GM19240 (cell line): ENCODE measurements around the gene DIAPH1.
A peak's percentile ranks its signal among the peaks of the same experiment; 100 is the strongest.
"Not testable (repeated sequence)": the region's sequence is repeated elsewhere in the genome, so short reads cannot be mapped to it uniquely, and the experiment has no call there.

ENCODE experiments used
- DNase-seq: peaks from one replicate; pipeline ENCODE4 v3.0.0; 2011; ENCODE audit warnings: low spot score; ENCODE audit not compliant: insufficient read length

DIAPH1 gene

GRCh38 chr5:141613344-141613743 lies 5.5 kb downstream of the DIAPH1 start:
- no peak for DNase-seq

- DNase-seq = no peak
These were observed 7.5 kb downstream of the DIAPH1 start for GRCh38 chr5:141611289-141611688.

- DNase-seq = not testable (repeated sequence)
These were observed 8.9 kb downstream of the DIAPH1 start for GRCh38 chr5:141609921-141610320.

GRCh38 chr5:141609044-141609443 lies 9.8 kb downstream of the DIAPH1 start:
- no peak for DNase-seq

- no peak for DNase-seq
These were observed 10.2 kb downstream of the DIAPH1 start for GRCh38 chr5:141608557-141608956.

GRCh38 chr5:141608046-141608445 lies 10.8 kb downstream of the DIAPH1 start:
- DNase-seq = no peak

GRCh38 chr5:141605523-141606277 lies 13.1 kb downstream of the DIAPH1 start:
- peak; percentile 29 for DNase-seq

- no peak for DNase-seq
These were observed 14.7 kb downstream of the DIAPH1 start for GRCh38 chr5:141603923-141604717.

GRCh38 chr5:141602606-141603005 lies 16.2 kb downstream of the DIAPH1 start:
- DNase-seq = no peak

GRCh38 chr5:141598391-141599345 lies 20.1 kb downstream of the DIAPH1 start:
- no peak for DNase-seq

- DNase-seq = no peak
These were observed 21.0 kb downstream of the DIAPH1 start for GRCh38 chr5:141597814-141598213.

- no peak for DNase-seq
These were observed 21.4 kb downstream of the DIAPH1 start for GRCh38 chr5:141597394-141597793.

- DNase-seq = no peak
These were observed 21.9 kb downstream of the DIAPH1 start for GRCh38 chr5:141596867-141597266.

GRCh38 chr5:141590127-141590526 lies 28.7 kb downstream of the DIAPH1 start:
- DNase-seq = no peak

- no peak for DNase-seq
These were observed 32.6 kb downstream of the DIAPH1 start for GRCh38 chr5:141586246-141586645.

GRCh38 chr5:141585594-141585993 lies 33.2 kb downstream of the DIAPH1 start:
- DNase-seq = no peak

GRCh38 chr5:141574122-141574510 lies 44.7 kb downstream of the DIAPH1 start:
- no peak for DNase-seq

- no peak for DNase-seq
These were observed 45.2 kb downstream of the DIAPH1 start for GRCh38 chr5:141573489-141574121.

GRCh38 chr5:141570655-141571054 lies 48.1 kb downstream of the DIAPH1 start:
- DNase-seq = no peak

GRCh38 chr5:141567513-141568117 lies 51.2 kb downstream of the DIAPH1 start:
- DNase-seq = no peak
